PC-9 (cell line): Measurements from ENCODE around the gene CANX. TPM values are rescaled to one million over a fixed set of nuclear protein-coding genes. Genes with fewer than 3 reads are reported as not detected.
A peak's percentile ranks its signal among the peaks of the same experiment; 100 is the strongest.

Experiments used
- BruUV-seq: library from RNA; stranded (reverse); fragments of 400-500 nt; replicated peaks from 2 replicates; lab custom pipeline; 2021; lab: Mats Ljungman, UMichigan
- CTCF ChIA-PET: fragments of 300-600 bp; sonication (Branson Sonifier 250); formaldehyde crosslinking; loops from one replicate; lab custom pipeline; 2022; ENCODE audit warnings: antibody characterized with exemption; lab: Charles Lee
- POLR2A ChIA-PET: fragments of 300-600 bp; sonication (Branson Sonifier 250); formaldehyde crosslinking; loops from one replicate; lab custom pipeline; 2022; ENCODE audit warnings: antibody characterized with exemption; ENCODE audit not compliant: unreplicated experiment; lab: Charles Lee
- DNase-seq, 2 experiments: peaks; one replicate each; pipeline versions ENCODE4 v3.0.0 to v3.0.0-alpha.2; 2015 to 2022; ENCODE audit warnings: mixed read lengths in 1 of 2
- H2AFZ ChIP-seq: fragments of 200-600 bp; sonication (generic); 2 replicates; pipeline ENCODE4 v1.8.1; 2017; ENCODE audit warnings: antibody characterized with exemption
- H3F3A ChIP-seq: fragments of 200-600 bp; sonication (generic); 2 replicates; pipeline ENCODE4 v1.8.1; 2017; ENCODE audit warnings: antibody characterized with exemption, mild to moderate bottlenecking, low read depth; ENCODE audit not compliant: insufficient read depth
- H3K27ac ChIP-seq: fragments of 200-600 bp; sonication (generic); 2 replicates; pipeline ENCODE4 v1.6.1; 2016; ENCODE audit warnings: mixed run types
- H3K27me3 ChIP-seq: fragments of 200-600 bp; sonication (generic); 2 replicates; pipeline ENCODE4 v1.6.1; 2016; ENCODE audit warnings: low read depth, mixed run types; ENCODE audit not compliant: insufficient read depth
- H3K36me3 ChIP-seq: fragments of 200-600 bp; sonication (generic); 2 replicates; pipeline ENCODE4 v1.6.1; 2016; ENCODE audit warnings: low read depth, mixed run types
- H3K4me1 ChIP-seq: fragments of 200-600 bp; sonication (generic); replicated peaks from 2 replicates; pipeline ENCODE4 v1.6.1; 2016; ENCODE audit warnings: mixed run types; ENCODE audit not compliant: insufficient read depth
- H3K4me2 ChIP-seq: fragments of 200-600 bp; sonication (generic); 2 replicates; pipeline ENCODE4 v1.6.1; 2017; ENCODE audit warnings: mixed run types
- H3K4me3 ChIP-seq: fragments of 200-600 bp; sonication (generic); 2 replicates; pipeline ENCODE4 v1.6.1; 2016; ENCODE audit warnings: mixed run types
- H3K79me2 ChIP-seq: fragments of 200-600 bp; sonication (generic); 2 replicates; pipeline ENCODE4 v1.6.1; 2017; ENCODE audit warnings: low read depth, mixed run types
- H3K9me2 ChIP-seq: fragments of 200-600 bp; sonication (generic); 2 replicates; pipeline ENCODE4 v1.8.1; 2017; ENCODE audit warnings: mild to moderate bottlenecking; ENCODE audit not compliant: insufficient read depth
- H3K9me3 ChIP-seq: fragments of 200-600 bp; sonication (generic); 2 replicates; pipeline ENCODE4 v1.8.1; 2016; ENCODE audit warnings: low read depth; ENCODE audit not compliant: insufficient read depth
- H4K20me1 ChIP-seq: fragments of 200-600 bp; sonication (generic); 2 replicates; pipeline ENCODE4 v1.8.1; 2017; ENCODE audit not compliant: insufficient read depth
- EZH2 ChIP-seq: fragments of 200-600 bp; sonication (generic); IDR thresholded peaks from 2 replicates; pipeline ENCODE4 v1.8.0; 2017; ENCODE audit warnings: antibody characterized with exemption, low read depth
- intact Hi-C: fragments of 100-400 bp; cut with micrococcal nuclease; formaldehyde crosslinking; loops from one replicate; pipeline ENCODE4 v1.10.0; 2022; ENCODE audit not compliant: unreplicated experiment
- total RNA-seq: library from RNA; stranded (reverse); gene quantifications from 2 replicates; pipeline ENCODE4 v1.2.3, GENCODE V29; 2021
- TF ChIP-seq, protein P1 (sequence below): fragments of 200-600 bp; sonication (generic); conservative IDR thresholded peaks from 2 replicates; pipeline ENCODE4 v1.6.1; 2017; ENCODE audit warnings: mixed run types, antibody characterized with exemption, mild to moderate bottlenecking, moderate library complexity

The CANX gene
- total RNA-seq, 1 experiment from 2014 or later = 712 TPM

GRCh38 chr5:179759581-179760551 lies 61.1 kb downstream of the CANX start:
- Histone ChIP-seq H4K20me1 (peaks cover 38% of the 10 kb centered on the region), H3K4me3 (no peak overlapping the region), H3K36me3 (no peaks in the 10 kb centered on the region), H3K4me1 (peaks cover 47% of the 10 kb centered on the region), H3K27me3 (no peaks in the 10 kb centered on the region), H3K4me2 (no peak overlapping the region), H3F3A (peaks cover 20% of the 10 kb centered on the region), H3K27ac (no peak overlapping the region), H2AFZ (no peak overlapping the region), H3K9me2 (no peaks in the 10 kb centered on the region), H3K79me2 (peaks cover 78% of the 10 kb centered on the region), H3K9me3 (no peaks in the 10 kb centered on the region)
- DNase-seq = peak in 1 of 2 experiments; percentile 31
- ChIA-PET CTCF (no interaction called here), POLR2A (no interaction called here)
- intact Hi-C loops = loop anchor here (5.0 kb wide), 2 partner anchors 77 to 147 kb away; partner anchors contain the start of gene TBC1D9B
- no TSS peak for BruUV-seq
- TF ChIP-seq EZH2 = no peak
- TF ChIP-seq, protein P1, sequence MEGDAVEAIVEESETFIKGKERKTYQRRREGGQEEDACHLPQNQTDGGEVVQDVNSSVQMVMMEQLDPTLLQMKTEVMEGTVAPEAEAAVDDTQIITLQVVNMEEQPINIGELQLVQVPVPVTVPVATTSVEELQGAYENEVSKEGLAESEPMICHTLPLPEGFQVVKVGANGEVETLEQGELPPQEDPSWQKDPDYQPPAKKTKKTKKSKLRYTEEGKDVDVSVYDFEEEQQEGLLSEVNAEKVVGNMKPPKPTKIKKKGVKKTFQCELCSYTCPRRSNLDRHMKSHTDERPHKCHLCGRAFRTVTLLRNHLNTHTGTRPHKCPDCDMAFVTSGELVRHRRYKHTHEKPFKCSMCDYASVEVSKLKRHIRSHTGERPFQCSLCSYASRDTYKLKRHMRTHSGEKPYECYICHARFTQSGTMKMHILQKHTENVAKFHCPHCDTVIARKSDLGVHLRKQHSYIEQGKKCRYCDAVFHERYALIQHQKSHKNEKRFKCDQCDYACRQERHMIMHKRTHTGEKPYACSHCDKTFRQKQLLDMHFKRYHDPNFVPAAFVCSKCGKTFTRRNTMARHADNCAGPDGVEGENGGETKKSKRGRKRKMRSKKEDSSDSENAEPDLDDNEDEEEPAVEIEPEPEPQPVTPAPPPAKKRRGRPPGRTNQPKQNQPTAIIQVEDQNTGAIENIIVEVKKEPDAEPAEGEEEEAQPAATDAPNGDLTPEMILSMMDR = no peak

GRCh38 chr5:179762079-179762780 lies 63.5 kb downstream of the CANX start:
- CTCF ChIA-PET = interaction anchor here (0.5 to 1.3 kb wide), 2 partner anchors 96 to 530 kb away, joined by 3 to 17 read pairs; partner anchors contain the start of gene MRNIP
- Histone ChIP-seq H3K4me2 (peak overlapping the region; percentile 43), H3K9me3 (no peaks in the 10 kb centered on the region), H3K4me1 (peaks cover 47% of the 10 kb centered on the region), H3K27ac (peak overlapping the region; percentile 52), H2AFZ (no peak overlapping the region), H3K36me3 (0 out of 2 replicates have a peak, but pooled peaks cover 6% of the 10 kb centered on the region), H3K4me3 (no peak overlapping the region), H3K9me2 (no peaks in the 10 kb centered on the region), H3K79me2 (peaks cover 70% of the 10 kb centered on the region), H3F3A (peaks cover 20% of the 10 kb centered on the region), H3K27me3 (no peaks in the 10 kb centered on the region), H4K20me1 (peaks cover 32% of the 10 kb centered on the region)
- intact Hi-C loops = loop anchor here (2.0 to 5.0 kb wide), 4 partner anchors 57 to 145 kb away; partner anchors contain the start of genes MRNIP and TBC1D9B
- POLR2A ChIA-PET = interaction anchor here (0.6 kb wide), 2 partner anchors 30 to 159 kb away, joined by 4 read pairs; no protein-coding TSS in a partner anchor
- no TSS peak for BruUV-seq
- TF ChIP-seq, protein P1 = no peak
- no peak for TF ChIP-seq EZH2
- DNase-seq = peak in 1 of 2 experiments; percentile 11

- Histone ChIP-seq H3K9me3 (no peaks in the 10 kb centered on the region), H3K27ac (peak overlapping the region; percentile 52), H3K4me3 (no peak overlapping the region), H3K36me3 (0 out of 2 replicates have a peak, but pooled peaks cover 6% of the 10 kb centered on the region), H2AFZ (no peak overlapping the region), H3K4me1 (peaks cover 47% of the 10 kb centered on the region), H4K20me1 (peaks cover 34% of the 10 kb centered on the region), H3F3A (peaks cover 20% of the 10 kb centered on the region), H3K4me2 (peak overlapping the region; percentile 43), H3K79me2 (peaks cover 66% of the 10 kb centered on the region), H3K9me2 (no peaks in the 10 kb centered on the region), H3K27me3 (no peaks in the 10 kb centered on the region)
- POLR2A ChIA-PET = interaction anchor here (0.6 to 0.9 kb wide), 3 partner anchors 55 to 159 kb away, joined by 3 to 4 read pairs (median 4); no protein-coding TSS in a partner anchor
- DNase-seq = peak in 1 of 2 experiments; percentile 41
- CTCF ChIA-PET = interaction anchor here (0.5 to 1.3 kb wide), 2 partner anchors 96 to 530 kb away, joined by 3 to 17 read pairs; partner anchors contain the start of gene MRNIP
- intact Hi-C loops = loop anchor here (1.0 to 5.0 kb wide), 6 partner anchors 33 to 329 kb away; partner anchors contain the start of genes MRNIP and TBC1D9B
- no TSS peak for BruUV-seq
- TF ChIP-seq, protein P1 = no peak
- no peak for TF ChIP-seq EZH2
Measured at GRCh38 chr5:179762781-179763176, 64.0 kb downstream of the CANX start.
